Epidermal melanocyte (primary cell): ENCODE data around the gene RMND5B.
"Not testable (repeated sequence)": the region's sequence is repeated elsewhere in the genome, so short reads cannot be mapped to it uniquely, and the experiment has no call there.

ENCODE experiments used
- DNase-seq: peaks from one replicate; pipeline ENCODE4 v3.0.0; 2011; ENCODE audit warnings: low spot score; ENCODE audit not compliant: insufficient read length

RMND5B gene

DNA sequence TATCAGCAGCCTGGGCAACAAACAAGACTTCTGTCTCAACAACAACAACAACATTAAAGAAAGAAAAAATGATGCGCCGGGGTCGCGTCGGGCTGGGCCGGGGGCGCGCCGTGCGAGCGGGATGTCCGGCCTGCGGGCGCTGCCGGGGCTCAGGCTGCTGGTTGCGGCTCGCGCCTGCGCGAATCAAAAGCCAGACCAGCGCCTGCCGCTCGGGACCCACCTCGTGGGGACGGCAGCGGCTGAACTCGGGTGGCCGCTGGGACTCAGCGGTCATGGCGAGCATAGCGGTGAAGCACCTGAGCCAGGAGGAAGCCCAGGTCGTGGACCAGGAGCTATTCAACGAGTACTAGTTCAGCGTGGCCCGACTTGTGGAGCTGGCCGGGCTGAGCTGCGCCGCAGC is 34.8 kb downstream of the RMND5B start:
- DNase-seq, result no peak

DNA sequence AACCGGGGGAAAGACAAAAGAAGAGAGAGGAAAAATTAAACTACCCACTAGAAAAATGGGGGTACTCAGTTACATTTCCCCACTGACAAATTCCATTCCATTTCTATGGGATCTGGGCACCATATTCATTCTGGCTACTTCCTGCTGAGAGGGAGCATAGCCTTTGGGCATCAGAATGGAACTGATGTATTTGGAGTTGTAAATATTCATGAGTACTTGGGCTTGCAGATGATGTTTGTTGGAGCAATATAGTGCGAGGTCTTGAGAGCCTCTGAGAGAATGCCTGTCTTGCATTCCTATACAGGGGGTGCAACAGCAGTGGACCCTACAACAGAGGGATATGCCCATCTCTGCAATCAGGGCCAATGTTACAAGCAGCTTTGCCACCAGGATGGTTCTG is 39.6 kb downstream of the RMND5B start:
- no peak for DNase-seq

DNA sequence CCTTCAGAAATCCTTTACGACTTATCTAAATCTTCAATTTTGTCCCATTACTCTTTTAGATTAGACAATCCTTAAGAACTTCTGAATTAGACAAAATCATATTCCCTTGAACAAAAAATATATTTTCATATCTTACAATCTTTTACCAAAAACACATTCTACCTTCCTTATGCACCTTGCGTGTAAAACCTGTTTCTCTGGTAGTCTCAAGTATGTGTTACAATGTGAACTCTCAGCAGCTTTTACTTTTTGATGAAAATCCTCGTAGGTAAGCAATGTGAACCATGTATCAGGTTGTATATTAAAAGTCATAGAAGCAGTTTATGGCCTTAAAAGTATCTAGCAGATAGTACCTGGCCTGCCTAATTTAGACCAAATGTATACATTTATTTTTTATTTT is 43.6 kb downstream of the RMND5B start:
- DNase-seq, result no peak

DNA sequence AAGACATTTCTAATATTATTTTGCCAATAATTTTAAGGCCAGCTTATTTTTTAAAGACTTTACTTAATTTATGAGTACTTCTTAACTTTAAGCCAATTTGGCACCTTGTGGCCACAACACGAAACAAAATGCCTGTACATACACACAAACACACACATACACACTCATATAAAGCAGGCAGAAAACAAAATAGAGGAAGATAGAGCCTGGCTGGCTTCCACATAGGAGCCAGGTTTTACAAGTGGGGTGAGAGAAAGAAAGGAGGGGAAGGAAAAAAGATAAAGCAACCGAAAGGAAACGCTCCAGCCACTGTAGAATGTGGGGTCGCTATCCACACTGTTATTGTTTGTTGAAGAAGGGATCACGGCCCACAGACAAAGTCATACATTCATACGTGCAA is 46.0 kb downstream of the RMND5B start:
- no peak for DNase-seq

DNA sequence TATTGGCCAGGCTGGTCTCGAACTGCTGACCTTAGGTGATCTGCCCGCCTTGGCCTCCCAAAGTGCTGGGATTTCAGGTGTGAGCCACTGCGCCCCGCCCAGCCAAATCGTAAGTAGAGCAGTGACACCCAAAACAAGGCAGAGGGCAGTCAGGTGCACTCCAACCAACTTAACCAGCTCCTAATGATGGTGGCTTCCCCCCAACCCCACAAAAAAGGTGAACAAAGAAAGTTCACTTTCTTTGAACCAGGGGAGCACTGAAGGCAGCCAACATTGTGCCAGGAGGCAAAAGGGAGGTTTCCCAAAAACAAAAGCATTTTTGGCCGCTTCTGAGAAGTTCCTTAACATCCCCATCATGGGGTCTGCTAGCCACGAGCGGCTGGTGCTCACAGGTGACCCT is 46.8 kb downstream of the RMND5B start:
- DNase-seq, result no peak

DNA sequence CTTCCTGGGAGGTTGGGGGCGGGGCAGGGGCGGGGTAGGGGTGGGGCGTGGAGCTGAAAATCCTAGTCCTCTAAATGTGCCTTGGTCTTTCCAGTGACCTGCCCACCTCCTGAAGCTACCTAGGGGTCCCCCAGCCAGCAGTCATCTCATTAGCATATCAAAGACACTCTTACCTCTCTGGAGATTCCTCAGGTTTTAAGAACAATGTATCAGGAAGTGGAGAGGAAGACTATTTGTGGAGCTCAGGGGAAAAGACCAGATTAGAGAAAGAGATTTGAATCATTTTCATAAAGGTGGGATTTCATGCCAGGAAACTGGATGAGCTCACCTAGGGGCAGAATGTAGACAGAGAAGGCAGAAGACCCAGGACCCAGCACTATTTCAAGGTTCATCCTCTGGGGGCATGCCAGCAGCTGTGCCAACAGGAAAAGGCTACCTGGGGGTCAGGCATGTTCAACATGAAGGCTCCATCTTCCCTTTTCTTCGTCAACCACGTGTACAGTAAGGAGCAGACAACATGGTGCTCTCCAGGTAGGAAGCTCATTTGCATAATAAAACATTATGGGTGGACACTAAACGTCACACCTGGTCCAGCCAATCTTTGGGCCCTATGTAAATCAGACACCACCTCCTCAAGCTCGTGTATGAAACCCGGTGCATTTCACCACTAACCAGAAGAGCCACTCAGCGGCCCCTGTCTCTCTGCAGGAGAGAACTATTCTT is 49.5 kb downstream of the RMND5B start:
- no peak for DNase-seq

DNA sequence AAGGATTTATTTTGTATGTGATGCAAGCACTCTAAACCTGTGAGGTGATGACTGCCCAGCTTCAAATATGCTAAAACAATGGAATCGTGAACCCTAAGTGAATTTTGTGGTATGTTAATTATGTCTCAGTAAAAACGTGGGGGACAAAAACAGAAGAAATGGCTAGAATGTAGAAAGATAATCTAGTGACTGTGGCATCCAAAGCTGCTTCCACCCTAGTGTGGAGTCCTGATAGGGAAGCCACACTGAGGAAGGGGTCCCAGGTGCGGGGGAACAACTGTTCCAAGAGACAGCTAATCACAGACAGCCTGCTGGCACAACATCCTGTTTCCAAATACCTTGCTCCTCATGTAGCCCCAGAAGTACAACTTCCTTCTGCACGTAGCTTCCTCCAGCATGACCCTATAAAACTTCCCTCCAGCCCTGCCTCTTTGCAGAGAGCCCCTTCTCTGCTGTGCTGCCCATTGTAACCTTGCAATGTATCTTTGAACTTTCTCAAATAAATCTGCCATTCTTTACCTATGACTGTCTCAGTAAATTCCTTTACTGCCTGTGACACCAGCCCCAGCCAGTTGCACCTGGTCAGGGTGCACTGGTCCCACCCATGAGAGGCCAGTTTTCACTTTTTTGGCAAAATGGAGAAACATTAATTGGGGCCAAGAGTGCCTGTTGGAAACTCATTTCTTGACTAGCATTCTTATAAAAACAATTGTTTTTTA is 51.5 kb downstream of the RMND5B start:
- DNase-seq, result no peak

DNA sequence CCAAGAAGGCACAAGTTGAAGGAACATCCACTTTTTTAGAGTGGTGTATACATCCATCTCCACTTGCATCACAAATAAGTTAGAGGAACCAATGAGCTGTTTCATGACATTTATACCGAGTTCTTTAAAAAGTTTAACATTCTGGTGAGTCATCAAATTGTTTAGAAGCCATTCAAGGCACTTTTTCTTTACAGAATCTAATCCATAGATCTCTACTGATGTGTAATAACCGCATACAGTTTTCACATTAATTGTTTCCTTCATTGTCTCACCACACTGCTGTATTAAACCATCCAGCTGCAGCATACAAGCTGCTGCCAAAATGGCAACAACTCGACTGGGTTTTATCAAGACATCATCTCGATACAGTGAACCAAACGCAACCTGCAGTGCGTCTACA is 55.6 kb downstream of the RMND5B start:
- no peak for DNase-seq

DNA sequence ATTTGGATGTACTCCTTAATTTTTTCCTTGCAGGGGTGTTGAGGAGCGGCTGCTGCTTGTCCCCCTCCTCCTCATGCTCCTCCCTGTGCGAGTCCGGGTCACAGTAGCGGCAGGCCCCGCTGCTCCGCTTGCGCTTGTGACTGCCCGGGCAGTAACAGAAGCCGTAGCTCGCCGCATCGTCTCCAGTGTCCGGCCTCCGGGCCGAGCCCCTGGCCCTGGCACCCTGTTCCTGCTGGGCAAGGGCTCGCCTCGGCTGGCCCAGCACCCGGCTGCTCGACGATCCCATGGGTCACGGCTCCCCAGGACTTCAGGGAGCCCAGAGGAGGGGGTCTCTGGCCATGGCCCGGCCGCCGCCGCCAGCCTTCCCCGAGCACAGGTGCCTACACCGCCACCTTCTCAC is 56.2 kb downstream of the RMND5B start, which contains the start of gene GMCL2:
Gene GMCL2, minus strand, starts transcription at position 358 of the 400 bp plus-strand sequence. Its CDS starts 72 bp downstream, at position 286.
- no peak for DNase-seq

DNA sequence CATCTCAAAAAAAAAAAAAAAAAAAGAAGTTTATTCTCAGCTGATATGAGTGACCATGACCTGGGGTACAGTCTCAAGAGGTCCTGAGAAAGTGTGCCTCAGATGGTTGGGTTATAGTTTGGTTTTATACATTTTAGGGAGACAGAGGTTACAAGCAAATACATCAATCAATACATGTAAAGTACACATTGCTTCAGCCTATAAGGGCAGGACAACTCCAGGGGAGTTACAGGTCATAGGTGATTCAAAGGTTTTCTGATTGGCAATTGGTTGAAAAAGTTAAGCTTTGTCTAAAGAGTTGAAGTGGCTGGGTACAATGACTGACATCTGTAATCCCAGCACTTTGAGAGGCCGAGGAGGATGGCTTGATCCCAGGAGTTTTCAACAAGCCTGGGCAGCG is 58.6 kb downstream of the RMND5B start:
- DNase-seq, result no peak

DNA sequence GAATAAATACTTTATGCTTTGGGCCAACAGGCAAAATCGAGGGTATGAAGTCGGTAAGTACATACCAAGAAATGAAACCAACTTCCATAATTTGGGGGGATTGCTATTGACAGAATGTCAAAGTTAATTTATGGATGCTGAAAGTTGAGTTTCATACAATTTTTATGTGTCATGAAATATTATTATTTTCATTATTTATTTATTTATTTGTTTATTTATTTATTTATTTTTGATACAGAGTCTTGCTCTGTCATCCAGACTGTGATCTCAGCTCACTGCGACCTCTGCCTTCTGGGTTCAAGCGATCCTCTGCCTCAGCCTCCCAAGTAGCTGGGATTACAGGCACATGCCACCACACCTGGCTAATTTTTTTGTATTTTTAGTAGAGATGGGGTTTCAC is 60.8 kb downstream of the RMND5B start:
- no peak for DNase-seq

DNA sequence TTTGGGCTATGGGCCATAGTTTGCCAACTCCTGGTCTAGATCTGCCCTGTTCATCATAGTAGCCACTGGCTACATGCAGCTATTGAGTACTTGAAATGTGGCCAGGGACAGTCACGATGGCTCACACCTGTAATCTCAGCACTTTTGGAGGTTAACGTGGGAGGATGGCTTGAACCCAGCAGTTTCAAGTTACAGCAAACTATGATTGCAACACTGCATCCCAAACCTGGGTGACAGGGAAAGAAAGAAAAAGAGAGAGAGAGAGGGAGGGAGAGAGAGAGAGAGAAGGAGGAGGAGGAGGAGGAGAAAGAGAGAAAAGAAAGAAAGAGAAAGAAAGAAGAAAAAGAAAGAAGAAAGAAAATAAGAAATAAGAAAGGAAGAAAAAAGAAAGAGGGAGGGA is 61.4 kb downstream of the RMND5B start:
- DNase-seq, result no peak

DNA sequence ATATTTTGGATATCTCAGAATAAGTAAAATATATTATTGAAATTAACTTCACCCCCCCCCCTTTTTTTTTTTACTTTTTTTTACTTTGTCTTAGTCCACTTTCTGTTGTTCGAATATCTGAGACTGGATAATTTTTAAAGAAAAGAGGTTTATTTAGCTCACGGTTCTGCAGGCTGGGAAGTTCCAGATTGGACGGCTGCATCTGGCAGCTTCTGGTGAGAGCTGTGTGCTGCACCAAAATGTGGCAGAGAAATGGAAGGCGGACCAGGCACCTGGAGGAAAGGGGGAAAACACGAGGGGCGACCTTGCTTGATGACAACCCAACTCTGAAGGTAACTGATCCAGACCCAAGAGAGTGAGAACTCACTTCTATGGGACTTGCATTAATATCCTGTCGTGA is 62.0 kb downstream of the RMND5B start:
- DNase-seq, result no peak

DNA sequence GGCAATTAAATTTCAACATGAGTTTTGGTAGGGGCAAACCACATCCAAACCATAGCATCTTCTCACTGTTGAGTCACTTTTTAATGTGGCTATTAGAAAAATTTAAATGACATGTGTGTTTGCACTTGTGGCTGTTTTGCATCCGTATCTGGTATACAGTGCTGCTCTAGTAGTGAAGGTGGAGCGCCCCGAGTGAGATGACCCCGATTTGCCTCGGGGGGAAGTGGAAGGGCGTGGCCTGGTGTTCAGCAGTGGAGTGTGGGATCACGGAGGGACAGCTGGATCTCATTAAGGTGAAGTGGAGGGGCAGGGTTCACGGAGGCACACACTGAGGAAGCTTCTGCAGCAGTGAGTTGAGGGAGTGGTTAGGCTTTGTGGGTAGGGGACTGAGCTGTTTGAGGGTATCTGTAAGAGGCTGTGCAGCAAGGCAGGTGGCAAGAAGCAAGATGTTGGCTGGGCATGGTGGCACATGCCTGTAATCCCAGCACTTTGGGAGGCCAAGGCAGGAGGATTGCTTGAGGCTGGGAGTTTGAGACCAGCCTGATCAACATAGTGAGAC is 62.5 kb downstream of the RMND5B start:
- no peak for DNase-seq

DNA sequence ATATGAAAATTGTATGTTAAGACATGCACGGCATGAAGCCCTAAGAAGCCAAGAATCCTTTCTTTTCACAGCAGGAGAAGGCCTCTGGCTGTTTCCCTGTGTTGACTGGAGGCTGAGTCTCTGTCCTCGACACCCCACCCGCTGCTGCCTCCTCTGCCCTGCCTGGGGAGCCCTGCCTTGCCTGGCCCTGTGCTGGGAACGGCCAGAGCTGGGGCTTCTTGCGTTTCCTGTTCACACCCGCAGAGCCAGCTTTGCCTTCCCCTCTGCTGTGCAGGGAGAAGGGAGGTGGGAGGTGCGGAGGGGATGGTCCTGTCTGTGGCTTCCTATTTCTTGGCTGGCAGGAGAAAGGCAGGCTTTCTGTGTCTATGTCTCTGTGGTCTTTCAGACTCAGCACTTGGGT is 63.2 kb downstream of the RMND5B start:
- DNase-seq, result no peak

DNA sequence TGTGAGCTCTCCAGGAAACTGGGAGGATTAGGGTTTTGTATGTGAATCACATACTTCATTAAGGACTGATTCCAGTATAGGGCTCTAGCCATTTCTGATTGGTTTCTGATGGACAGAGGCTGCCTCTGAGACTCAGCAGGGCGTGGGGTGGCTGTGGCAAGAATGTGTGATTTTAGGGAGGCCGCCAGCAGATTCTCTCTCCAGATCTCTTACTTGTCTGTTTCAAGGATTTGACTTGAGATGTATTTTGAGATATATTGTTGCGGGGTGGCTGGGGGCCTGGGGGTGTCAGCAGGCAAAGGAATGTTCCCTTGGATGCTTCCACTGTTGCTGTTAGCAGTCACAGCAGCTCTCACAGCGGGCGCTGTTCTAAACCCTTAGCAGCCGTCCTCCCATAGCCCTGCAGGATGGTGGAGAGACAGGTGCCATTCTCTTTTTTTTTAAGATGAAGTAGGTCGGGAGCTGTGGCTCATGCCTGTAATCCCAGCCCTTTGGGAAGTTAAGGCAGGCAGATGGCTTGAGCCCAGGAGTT is 65.5 kb downstream of the RMND5B start:
- DNase-seq, result no peak

DNA sequence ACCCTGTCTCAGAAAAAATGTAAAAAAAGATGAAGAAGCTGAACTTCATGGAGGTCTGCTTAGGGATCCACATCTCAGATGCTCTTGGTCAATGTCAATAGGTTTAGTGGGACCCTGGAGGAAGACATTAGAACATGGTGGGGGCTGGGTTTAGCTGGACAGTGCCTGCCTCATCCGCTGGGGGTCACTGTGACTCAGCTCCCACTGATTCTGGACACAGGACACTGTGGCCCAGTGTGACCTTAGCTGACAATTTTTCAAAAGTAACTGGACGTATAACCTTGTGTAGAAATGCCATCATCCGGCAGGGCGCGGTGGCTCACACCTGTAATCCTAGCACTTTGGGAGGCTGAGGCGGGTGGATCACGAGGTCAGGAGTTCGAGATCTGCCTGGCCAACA is 66.2 kb downstream of the RMND5B start:
- no peak for DNase-seq

DNA sequence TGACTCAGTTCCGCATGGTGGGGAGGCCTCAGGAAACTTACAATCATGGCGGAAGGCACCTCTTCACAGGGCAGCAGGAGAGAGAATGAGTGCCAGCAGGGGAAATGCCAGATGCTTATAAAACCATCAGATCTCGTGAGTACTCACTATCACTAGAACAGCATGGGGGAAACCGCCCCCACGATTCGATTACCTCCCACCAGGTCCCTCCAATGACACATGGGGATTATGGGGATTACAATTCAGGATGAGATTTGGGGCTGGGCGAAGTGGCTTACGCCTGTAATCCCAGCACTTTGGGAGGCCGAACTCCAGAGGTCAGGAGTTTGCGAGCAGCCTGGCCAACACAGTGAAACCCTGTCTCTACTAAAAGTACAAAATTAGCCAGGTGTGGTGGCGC is 67.3 kb downstream of the RMND5B start:
- DNase-seq, result not testable (repeated sequence)

DNA sequence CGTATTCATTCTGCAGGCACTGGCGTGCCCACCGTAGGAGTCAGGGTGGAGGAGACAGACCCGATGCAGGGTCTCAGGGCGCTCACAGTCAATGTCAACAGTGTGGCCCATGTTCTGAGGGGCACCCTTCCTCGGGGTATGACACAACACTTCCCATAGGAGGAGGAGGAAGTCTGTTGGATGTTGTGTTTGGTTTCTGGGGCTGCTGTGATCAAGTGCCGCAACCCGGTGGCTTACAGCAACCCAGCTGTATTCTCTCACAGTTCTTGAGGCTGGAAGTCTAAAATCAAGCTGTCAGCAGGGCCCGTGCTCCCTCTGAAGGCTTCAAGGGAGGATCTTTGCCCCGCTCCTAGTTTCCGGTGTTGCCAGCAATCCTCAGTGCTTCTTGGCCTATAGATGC is 67.9 kb downstream of the RMND5B start:
- DNase-seq, result no peak

DNA sequence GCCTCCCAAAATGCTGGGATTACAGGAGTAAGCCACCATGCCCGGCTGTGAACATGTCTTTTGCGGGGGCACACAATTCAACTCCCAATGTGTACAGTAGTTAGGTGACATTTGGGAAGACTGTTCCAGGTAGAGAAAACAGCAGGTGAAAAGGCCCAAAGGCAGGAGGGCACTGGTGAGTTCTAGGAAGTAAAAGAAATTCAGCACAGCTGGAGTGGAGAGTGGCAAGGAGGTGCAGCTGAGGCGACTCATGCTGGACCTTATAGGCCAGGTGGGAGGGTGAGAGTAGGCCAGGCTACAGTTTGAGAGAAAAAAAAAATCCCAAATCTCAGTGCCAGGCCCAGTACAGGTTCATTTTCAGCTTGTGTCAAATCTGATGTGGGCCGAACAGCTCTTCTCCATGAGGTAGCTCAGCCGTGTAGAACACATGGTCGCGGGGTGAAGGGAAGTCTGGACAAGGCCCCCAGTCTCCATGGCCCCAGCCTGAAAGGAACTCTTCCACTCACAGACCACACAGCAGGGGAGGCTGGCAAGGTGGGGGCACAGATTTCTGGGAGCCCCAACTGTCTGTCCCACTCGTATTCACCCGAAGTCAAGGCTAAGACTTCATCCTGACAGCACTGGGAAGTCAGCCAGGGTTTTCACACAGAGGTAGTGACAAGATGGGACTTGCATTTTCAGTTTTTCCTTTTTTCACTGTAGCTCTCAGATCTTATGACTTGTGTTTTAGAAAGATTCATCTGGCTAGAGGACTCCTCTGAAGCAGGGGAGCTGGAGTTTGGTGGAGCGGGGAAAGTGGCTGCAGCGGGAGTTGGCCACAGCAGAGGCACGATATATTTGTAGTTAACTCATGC is 69.0 kb downstream of the RMND5B start:
- no peak for DNase-seq
